ENCODE results near the gene CTU1.

GRCh38 chr19:51101171-51101865, 6.9 kb downstream of the CTU1 start:
- TF ChIP-seq, protein P1, sequence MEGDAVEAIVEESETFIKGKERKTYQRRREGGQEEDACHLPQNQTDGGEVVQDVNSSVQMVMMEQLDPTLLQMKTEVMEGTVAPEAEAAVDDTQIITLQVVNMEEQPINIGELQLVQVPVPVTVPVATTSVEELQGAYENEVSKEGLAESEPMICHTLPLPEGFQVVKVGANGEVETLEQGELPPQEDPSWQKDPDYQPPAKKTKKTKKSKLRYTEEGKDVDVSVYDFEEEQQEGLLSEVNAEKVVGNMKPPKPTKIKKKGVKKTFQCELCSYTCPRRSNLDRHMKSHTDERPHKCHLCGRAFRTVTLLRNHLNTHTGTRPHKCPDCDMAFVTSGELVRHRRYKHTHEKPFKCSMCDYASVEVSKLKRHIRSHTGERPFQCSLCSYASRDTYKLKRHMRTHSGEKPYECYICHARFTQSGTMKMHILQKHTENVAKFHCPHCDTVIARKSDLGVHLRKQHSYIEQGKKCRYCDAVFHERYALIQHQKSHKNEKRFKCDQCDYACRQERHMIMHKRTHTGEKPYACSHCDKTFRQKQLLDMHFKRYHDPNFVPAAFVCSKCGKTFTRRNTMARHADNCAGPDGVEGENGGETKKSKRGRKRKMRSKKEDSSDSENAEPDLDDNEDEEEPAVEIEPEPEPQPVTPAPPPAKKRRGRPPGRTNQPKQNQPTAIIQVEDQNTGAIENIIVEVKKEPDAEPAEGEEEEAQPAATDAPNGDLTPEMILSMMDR (IDR thresholded peaks at IDR 0.05): no peak
- TF ChIP-seq POLR2A (IDR thresholded peaks at IDR 0.05): no peak

Measured in uterus (tissue), 2 donors.